Measurements from ENCODE around the gene PRDM1.

DNA sequence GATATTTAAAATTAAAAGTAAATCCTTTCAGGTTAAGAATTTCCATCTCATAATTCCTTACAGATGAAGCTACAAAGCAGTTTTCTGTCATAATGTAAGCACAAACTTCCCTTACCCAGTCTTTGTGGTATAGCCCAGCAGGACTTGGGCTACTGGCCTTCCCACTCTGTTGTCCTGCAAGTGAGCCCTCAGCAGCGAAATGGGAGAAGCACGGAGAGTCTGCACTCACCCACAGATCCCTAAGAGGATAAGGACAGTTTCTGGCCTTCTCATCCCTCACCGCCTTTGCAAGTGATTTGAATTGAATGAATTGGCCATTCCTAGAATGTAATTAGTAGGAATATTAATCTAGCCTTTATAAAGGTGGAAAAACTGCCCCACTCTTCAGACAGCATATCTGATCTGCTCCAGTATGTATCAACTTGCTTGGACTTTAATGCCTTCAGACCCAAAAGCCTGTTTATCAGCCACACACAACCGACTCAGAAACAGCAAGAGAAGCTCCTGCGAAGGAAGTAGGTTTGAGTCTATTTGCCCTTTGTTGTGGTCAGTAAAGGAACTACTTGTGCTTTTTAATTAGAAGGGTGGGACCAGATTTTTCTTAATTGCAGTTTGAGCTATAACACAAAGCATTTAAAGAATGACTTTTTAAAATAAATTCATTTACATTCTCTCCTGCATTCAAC lies 29.9 kb upstream of the PRDM1 start:
- TF ChIP-seq POLR2AphosphoS5 (IDR thresholded peaks at IDR 0.05; ENCODE audit: borderline replicate concordance, low read depth, low read length) = no peak
- TF ChIP-seq EZH2 (IDR thresholded peaks at IDR 0.05) = no peak
- TF ChIP-seq FOXP2 (optimal IDR thresholded peaks at IDR 0.05; ENCODE audit: control extremely low read depth, extremely low read length, insufficient read depth) = no peak
